Astrocyte (in vitro differentiated cells and primary cell): ENCODE results near the gene AFF3. TPM values are rescaled to one million over a fixed set of nuclear protein-coding genes. Genes with fewer than 3 reads are reported as not detected.
A peak's percentile ranks its signal among the peaks of the same experiment; 100 is the strongest.

Experiments used
- DNase-seq: peaks from one replicate; pipeline ENCODE4 v3.0.0-alpha.2; 2010; ENCODE audit warnings: low read depth
- FAIRE-seq: peaks from 2 replicates; lab custom pipeline; 2011; peaks lifted over from hg19 to GRCh38; lab: Jason Lieb, UNC
- H2AFZ ChIP-seq: 2 replicates; pipeline ENCODE4 v1.6.0; 2012; ENCODE audit warnings: low read depth, low read length, inconsistent platforms
- H3K27ac ChIP-seq: 2 replicates; pipeline ENCODE4 v1.5.1; 2011; ENCODE audit warnings: low read depth, low read length, inconsistent platforms
- H3K27me3 ChIP-seq: 2 replicates; pipeline ENCODE4 v1.6.0; 2011; ENCODE audit warnings: low read length, inconsistent platforms; ENCODE audit not compliant: insufficient read depth
- H3K36me3 ChIP-seq: 2 replicates; pipeline ENCODE4 v1.5.1; 2011; ENCODE audit warnings: low read length, inconsistent platforms; ENCODE audit not compliant: insufficient read depth
- H3K4me1 ChIP-seq: 2 replicates; pipeline ENCODE4 v1.5.1; 2011; ENCODE audit warnings: low read length, inconsistent platforms; ENCODE audit not compliant: insufficient read depth
- H3K4me2 ChIP-seq: 2 replicates; pipeline ENCODE4 v1.6.0; 2012; ENCODE audit warnings: low read length, inconsistent platforms
- H3K4me3 ChIP-seq: 2 replicates; pipeline ENCODE4 v1.5.1; 2011; ENCODE audit warnings: low read depth, mild to moderate bottlenecking, low read length, inconsistent platforms; ENCODE audit not compliant: insufficient read depth
- H3K79me2 ChIP-seq: 2 replicates; pipeline ENCODE4 v1.6.0; 2012; ENCODE audit warnings: mild to moderate bottlenecking, low read length, inconsistent platforms; ENCODE audit not compliant: insufficient read depth
- H3K9ac ChIP-seq: 2 replicates; pipeline ENCODE4 v1.6.0; 2012; ENCODE audit warnings: mild to moderate bottlenecking, low read length, inconsistent platforms
- H3K9me3 ChIP-seq: 2 replicates; pipeline ENCODE4 v1.5.1; 2012; ENCODE audit warnings: low read depth, mild to moderate bottlenecking, low read length, inconsistent platforms; ENCODE audit not compliant: insufficient read depth
- H4K20me1 ChIP-seq: 2 replicates; pipeline ENCODE4 v1.6.0; 2012; ENCODE audit warnings: low read length, inconsistent platforms; ENCODE audit not compliant: insufficient read depth
- H3K27ac Mint-ChIP-seq: one replicate; pipeline ENCODE4 v1.8.0; 2021; ENCODE audit warnings: mild to moderate bottlenecking, mixed read lengths; ENCODE audit not compliant: unreplicated experiment
- H3K27me3 Mint-ChIP-seq: one replicate; pipeline ENCODE4 v1.8.0; 2021; ENCODE audit warnings: low read depth, mixed read lengths; ENCODE audit not compliant: unreplicated experiment
- H3K36me3 Mint-ChIP-seq: one replicate; pipeline ENCODE4 v1.8.0; 2021; ENCODE audit warnings: low read depth, mixed read lengths; ENCODE audit not compliant: unreplicated experiment
- H3K4me1 Mint-ChIP-seq: one replicate; pipeline ENCODE4 v1.8.0; 2021; ENCODE audit warnings: low read depth, mixed read lengths; ENCODE audit not compliant: unreplicated experiment
- H3K4me3 Mint-ChIP-seq: one replicate; pipeline ENCODE4 v1.8.0; 2021; ENCODE audit warnings: mild to moderate bottlenecking, moderate library complexity, mixed read lengths; ENCODE audit not compliant: unreplicated experiment
- H3K9me3 Mint-ChIP-seq: one replicate; pipeline ENCODE4 v1.8.0; 2021; ENCODE audit warnings: mild to moderate bottlenecking, mixed read lengths; ENCODE audit not compliant: unreplicated experiment
- CTCF ChIP-seq: IDR thresholded peaks from 2 replicates; pipeline ENCODE4 v1.5.1; 2011; ENCODE audit warnings: low read depth, mild to moderate bottlenecking, inconsistent platforms, low read length, moderate library complexity; ENCODE audit not compliant: insufficient read depth
- EZH2 ChIP-seq: IDR thresholded peaks from 2 replicates; pipeline ENCODE4 v1.6.1; 2012; ENCODE audit warnings: mild to moderate bottlenecking, low read length, inconsistent platforms; ENCODE audit not compliant: insufficient read depth
- total RNA-seq: library from RNA; stranded (reverse); gene quantifications from 2 replicates; pipeline ENCODE4 v1.2.1, GENCODE V29; 2021

Gene AFF3
- total RNA-seq, 1 donor from 2014 or later: 14.7 TPM

- Mint-ChIP-seq H3K4me3 (peak overlapping the region; percentile 24), H3K9me3 (peaks cover 2% of the 10 kb centered on the region), H3K27me3 (no peaks in the 10 kb centered on the region), H3K36me3 (peaks cover 15% of the 10 kb centered on the region), H3K4me1 (peaks cover 60% of the 10 kb centered on the region), H3K27ac (peak overlapping the region; percentile 100)
- no peaks in the 10 kb centered on the region for H3K36me3 ChIP-seq
- H3K27me3 ChIP-seq: no peaks in the 10 kb centered on the region
- peak overlapping the region; percentile 64 for H3K4me2 ChIP-seq
- TF ChIP-seq EZH2 (no peak), CTCF (no peak)
- H3K9me3 ChIP-seq: no peaks in the 10 kb centered on the region
- no peak overlapping the region for H2AFZ ChIP-seq
- no peaks in the 10 kb centered on the region for H4K20me1 ChIP-seq
- H3K9ac ChIP-seq: peak overlapping the region; percentile 78
- peaks cover 48% of the 10 kb centered on the region for H3K4me1 ChIP-seq
- DNase-seq (no peak), FAIRE-seq (no peak)
- no peak overlapping the region for H3K4me3 ChIP-seq
- H3K27ac ChIP-seq: peak overlapping the region; percentile 95
- peaks cover 7% of the 10 kb centered on the region for H3K79me2 ChIP-seq
Observed at GRCh38 chr2:100012561-100012960, 129.8 kb downstream of the AFF3 start.

GRCh38 chr2:100011272-100011731 lies 131.1 kb downstream of the AFF3 start:
- peak overlapping the region; percentile 64 for H3K4me2 ChIP-seq
- no peaks in the 10 kb centered on the region for H3K27me3 ChIP-seq
- peak overlapping the region; percentile 95 for H3K27ac ChIP-seq
- peak overlapping the region; percentile 100 for H3K27ac Mint-ChIP-seq
- peaks cover 3% of the 10 kb centered on the region for H3K36me3 ChIP-seq
- FAIRE-seq (peak; percentile 97), DNase-seq (peak; percentile 100)
- H3K9me3 Mint-ChIP-seq: peaks cover 2% of the 10 kb centered on the region
- H4K20me1 ChIP-seq: no peaks in the 10 kb centered on the region
- H3K27me3 Mint-ChIP-seq: no peaks in the 10 kb centered on the region
- peaks cover 19% of the 10 kb centered on the region for H3K36me3 Mint-ChIP-seq
- TF ChIP-seq EZH2 (no peak), CTCF (no peak)
- H2AFZ ChIP-seq: no peak overlapping the region
- peaks cover 60% of the 10 kb centered on the region for H3K4me1 Mint-ChIP-seq
- H3K4me1 ChIP-seq: peaks cover 48% of the 10 kb centered on the region
- H3K4me3 Mint-ChIP-seq: no peak overlapping the region
- no peak overlapping the region for H3K4me3 ChIP-seq
- peak overlapping the region; percentile 78 for H3K9ac ChIP-seq
- no peaks in the 10 kb centered on the region for H3K9me3 ChIP-seq
- H3K79me2 ChIP-seq: peaks cover 7% of the 10 kb centered on the region

GRCh38 chr2:100010606-100011005 lies 131.8 kb downstream of the AFF3 start:
- H3K4me1 ChIP-seq: peaks cover 48% of the 10 kb centered on the region
- H3K4me3 Mint-ChIP-seq: no peak overlapping the region
- H2AFZ ChIP-seq: no peak overlapping the region
- no peaks in the 10 kb centered on the region for H3K9me3 ChIP-seq
- peak overlapping the region; percentile 95 for H3K27ac ChIP-seq
- peak overlapping the region; percentile 100 for H3K27ac Mint-ChIP-seq
- H3K36me3 Mint-ChIP-seq: peaks cover 21% of the 10 kb centered on the region
- no peak overlapping the region for H3K4me3 ChIP-seq
- peaks cover 4% of the 10 kb centered on the region for H3K79me2 ChIP-seq
- no peak for TF ChIP-seq CTCF
- TF ChIP-seq EZH2: no peak
- H3K9ac ChIP-seq: peak overlapping the region; percentile 49
- H3K27me3 ChIP-seq: no peaks in the 10 kb centered on the region
- H3K4me1 Mint-ChIP-seq: peaks cover 60% of the 10 kb centered on the region
- DNase-seq (no peak), FAIRE-seq (no peak)
- peaks cover 2% of the 10 kb centered on the region for H3K9me3 Mint-ChIP-seq
- H4K20me1 ChIP-seq: no peaks in the 10 kb centered on the region
- peaks cover 4% of the 10 kb centered on the region for H3K36me3 ChIP-seq
- H3K27me3 Mint-ChIP-seq: no peaks in the 10 kb centered on the region
- no peak overlapping the region for H3K4me2 ChIP-seq
